ENCODE data around the gene TOMM22. TPM values are rescaled to one million over a fixed set of nuclear protein-coding genes. Genes with fewer than 3 reads are reported as not detected.

Gene TOMM22
- total RNA-seq, 4 donors from 2014 or later: 25.7 to 36.8 (median 32.2) TPM

GRCh38 chr22:38717244-38717643 is 35.5 kb downstream of the TOMM22 start:
- no peak for DNase-seq (ENCODE audit: extremely low spot score)
- no peaks in the 10 kb centered on the region for H3K9me3 ChIP-seq
- peaks cover 40 to 57% (median 44%) of the 10 kb centered on the region in 4 donors for H3K4me1 ChIP-seq
- peak overlapping the region in 2 of 4 donors; percentile 56 to 67 for H3K27ac ChIP-seq (replicated peaks in 1 of 4)
- TF ChIP-seq CTCF (IDR thresholded peaks at IDR 0.05) (no peak), POLR2A (IDR thresholded peaks at IDR 0.05; ENCODE audit: low read depth) (no peak), POLR2AphosphoS5 (IDR thresholded peaks at IDR 0.05) (no peak), EP300 (IDR thresholded peaks at IDR 0.05) (no peak)
- no peaks in the 10 kb centered on the region for H3K27me3 ChIP-seq
- no peak overlapping the region for H3K4me3 ChIP-seq
- intact Hi-C loops (cut with DNase I): no loop called here
- H3K36me3 ChIP-seq: peaks cover 28 to 66% (median 54%) of the 10 kb centered on the region in 4 donors
- WGBS: 98% methylated on average over 6 of the region's 6 CpGs

- DNase-seq (ENCODE audit: extremely low spot score): no peak
- Histone ChIP-seq H3K4me3 (no peak overlapping the region), H3K4me1 (peaks cover 29 to 45% (median 35%) of the 10 kb centered on the region in 4 donors), H3K27me3 (no peaks in the 10 kb centered on the region), H3K36me3 (peaks cover 38 to 74% (median 64%) of the 10 kb centered on the region in 4 donors), H3K9me3 (no peaks in the 10 kb centered on the region), H3K27ac (replicated peaks in 1 of 4) (peak overlapping the region; percentile 35 to 67 (median 61))
- no peak for TF ChIP-seq EP300 (IDR thresholded peaks at IDR 0.05)
- no peak for TF ChIP-seq POLR2A (IDR thresholded peaks at IDR 0.05; ENCODE audit: low read depth)
- peak; percentile 30 to 34 for TF ChIP-seq POLR2AphosphoS5 (IDR thresholded peaks at IDR 0.05)
- peak; percentile 42 to 83 (median 64) for TF ChIP-seq CTCF (IDR thresholded peaks at IDR 0.05)
- intact Hi-C loops (cut with DNase I): no loop called here
- 29% methylated on average over 6 of the region's 6 CpGs for WGBS
Measured at GRCh38 chr22:38718414-38718813, 36.7 kb downstream of the TOMM22 start.

DNA sequence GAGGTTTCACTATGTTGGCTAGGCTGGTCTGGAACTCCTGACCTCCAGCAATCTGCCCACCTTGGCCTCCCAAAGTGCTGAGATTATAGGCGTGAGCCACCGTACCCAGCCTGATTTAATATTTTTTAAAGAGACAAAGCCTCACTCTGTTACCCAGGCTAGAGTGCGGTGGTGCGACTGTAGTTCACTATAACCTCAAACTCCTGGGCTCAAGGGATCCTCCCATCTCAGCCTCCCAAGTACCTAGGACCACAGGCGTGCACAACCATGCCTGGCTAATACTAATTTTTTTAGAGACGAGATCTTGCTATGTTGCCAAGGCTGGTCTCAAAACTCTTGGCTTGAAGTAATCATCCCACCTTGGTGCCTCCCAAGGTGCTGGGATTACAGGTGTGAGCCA is 37.4 kb downstream of the TOMM22 start:
- Histone ChIP-seq H3K27me3 (no peaks in the 10 kb centered on the region), H3K4me1 (peaks cover 21 to 37% (median 28%) of the 10 kb centered on the region in 4 donors), H3K36me3 (peaks cover 45 to 81% (median 72%) of the 10 kb centered on the region in 4 donors), H3K4me3 (no peak overlapping the region), H3K9me3 (no peaks in the 10 kb centered on the region), H3K27ac (replicated peaks in 1 of 4) (peak overlapping the region in 3 of 4 donors; percentile 56 to 67 (median 66))
- TF ChIP-seq EP300 (IDR thresholded peaks at IDR 0.05) (no peak), CTCF (IDR thresholded peaks at IDR 0.05) (no peak), POLR2A (IDR thresholded peaks at IDR 0.05; ENCODE audit: low read depth) (no peak), POLR2AphosphoS5 (IDR thresholded peaks at IDR 0.05) (no peak)
- no peak for DNase-seq (ENCODE audit: extremely low spot score)
- intact Hi-C loops (cut with DNase I): no loop called here
- WGBS: 90% methylated on average over 6 of the region's 6 CpGs

DNA sequence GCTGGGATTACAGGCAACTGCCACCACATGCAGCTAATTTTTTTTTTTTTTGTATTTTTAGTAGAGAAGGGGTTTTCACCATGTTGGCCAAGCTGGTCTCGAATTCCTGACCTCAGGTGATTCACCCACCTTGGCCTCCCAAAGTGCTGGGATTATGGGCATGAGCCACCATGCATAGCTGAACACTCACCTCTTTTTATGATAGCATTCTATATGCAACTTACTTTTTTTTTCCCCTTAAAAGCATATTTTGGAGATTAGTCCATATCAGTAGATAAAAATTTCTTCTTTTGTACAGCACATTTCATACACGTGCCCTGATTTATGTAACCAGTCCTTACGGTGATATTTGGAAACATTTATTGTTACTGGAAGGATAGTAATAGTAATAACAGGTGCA is 38.6 kb downstream of the TOMM22 start:
- Histone ChIP-seq H3K4me1 (peaks cover 13 to 27% (median 19%) of the 10 kb centered on the region in 4 donors), H3K4me3 (no peak overlapping the region), H3K27me3 (no peaks in the 10 kb centered on the region), H3K36me3 (peaks cover 56 to 89% (median 79%) of the 10 kb centered on the region in 4 donors), H3K9me3 (no peaks in the 10 kb centered on the region), H3K27ac (replicated peaks in 1 of 4) (no peak overlapping the region)
- no peak for TF ChIP-seq POLR2AphosphoS5 (IDR thresholded peaks at IDR 0.05)
- no peak for TF ChIP-seq POLR2A (IDR thresholded peaks at IDR 0.05; ENCODE audit: low read depth)
- no peak for TF ChIP-seq CTCF (IDR thresholded peaks at IDR 0.05)
- TF ChIP-seq EP300 (IDR thresholded peaks at IDR 0.05): no peak
- WGBS: 90% methylated on average over 3 of the region's 3 CpGs
- no peak for DNase-seq (ENCODE audit: extremely low spot score)
- intact Hi-C loops (cut with DNase I): no loop called here

DNA sequence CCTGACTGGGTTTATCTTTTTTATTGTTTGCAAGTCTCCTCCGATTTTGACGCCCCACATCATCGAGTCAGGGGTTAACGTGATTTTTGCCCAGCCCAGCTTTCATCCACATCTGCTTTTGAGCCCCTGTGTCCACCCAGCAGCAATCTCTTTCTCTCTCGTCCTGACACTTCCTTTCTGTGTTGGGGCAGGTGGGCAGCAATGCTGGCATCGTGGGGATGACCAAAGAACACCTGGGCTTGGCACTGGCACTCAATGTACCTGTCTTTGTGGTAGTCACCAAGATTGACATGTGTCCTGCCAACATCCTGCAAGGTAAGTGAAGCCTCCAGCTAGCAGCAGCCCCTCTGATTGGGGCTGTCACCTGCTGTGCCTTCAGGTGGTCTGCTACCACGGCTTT is 39.8 kb downstream of the TOMM22 start:
- Histone ChIP-seq H3K9me3 (no peaks in the 10 kb centered on the region), H3K4me3 (no peak overlapping the region), H3K36me3 (peaks cover 59 to 89% (median 79%) of the 10 kb centered on the region in 4 donors), H3K27me3 (no peaks in the 10 kb centered on the region), H3K4me1 (peaks cover 13 to 24% (median 18%) of the 10 kb centered on the region in 4 donors), H3K27ac (replicated peaks in 1 of 4) (no peak overlapping the region)
- intact Hi-C loops (cut with DNase I): no loop called here
- WGBS: 95% methylated on average over 7 of the region's 7 CpGs
- no peak for TF ChIP-seq POLR2AphosphoS5 (IDR thresholded peaks at IDR 0.05)
- no peak for TF ChIP-seq POLR2A (IDR thresholded peaks at IDR 0.05; ENCODE audit: low read depth)
- TF ChIP-seq EP300 (IDR thresholded peaks at IDR 0.05): no peak
- no peak for TF ChIP-seq CTCF (IDR thresholded peaks at IDR 0.05)
- no peak for DNase-seq (ENCODE audit: extremely low spot score)

All from esophagus muscularis mucosa (tissue), 4 donors.